ENCODE measurements around the gene TAF1A.

- TF ChIP-seq CTCF (conservative IDR thresholded peaks at IDR 0.05; ENCODE audit: low read length) (no peak), EZH2phosphoT487 (IDR thresholded peaks at IDR 0.05; ENCODE audit: borderline replicate concordance, low read depth, low read length) (no peak)
Observed at GRCh38 chr1:222618001-222618879, 28.5 kb upstream of the TAF1A start, which contains the start of gene MIA3.
